ENCODE data around the gene CCT3. TPM values are rescaled to one million over a fixed set of nuclear protein-coding genes. Genes with fewer than 3 reads are reported as not detected.

Gene CCT3
- total RNA-seq (2014; rRNA removed; shearing (Covaris generic); ENCODE audit: low replicate concordance): 691 and 710 TPM in 2 replicates

GRCh38 chr1:156338180-156338976 is at the start of gene CCT3, which contains the start of gene TSACC:
Gene CCT3, minus strand, starts transcription at chr1:156338292. Its CDS starts 108 bp downstream, at chr1:156338184.
Gene TSACC, plus strand, starts transcription at chr1:156338526. Its CDS starts 1,232 bp downstream, at chr1:156339758.
- peak; percentile 100 for DNase-seq (ENCODE audit: low read depth)
- in situ Hi-C loops (cut with HindIII; ENCODE audit: low pct_unique_long_range_greater_than_20kb, low sequenced_read_pairs): no loop called here

- in situ Hi-C loops (cut with HindIII; ENCODE audit: low pct_unique_long_range_greater_than_20kb, low sequenced_read_pairs): no loop called here
- DNase-seq (ENCODE audit: low read depth): no peak
These were observed 49.7 kb upstream of the CCT3 start for GRCh38 chr1:156387870-156388173.

DNA sequence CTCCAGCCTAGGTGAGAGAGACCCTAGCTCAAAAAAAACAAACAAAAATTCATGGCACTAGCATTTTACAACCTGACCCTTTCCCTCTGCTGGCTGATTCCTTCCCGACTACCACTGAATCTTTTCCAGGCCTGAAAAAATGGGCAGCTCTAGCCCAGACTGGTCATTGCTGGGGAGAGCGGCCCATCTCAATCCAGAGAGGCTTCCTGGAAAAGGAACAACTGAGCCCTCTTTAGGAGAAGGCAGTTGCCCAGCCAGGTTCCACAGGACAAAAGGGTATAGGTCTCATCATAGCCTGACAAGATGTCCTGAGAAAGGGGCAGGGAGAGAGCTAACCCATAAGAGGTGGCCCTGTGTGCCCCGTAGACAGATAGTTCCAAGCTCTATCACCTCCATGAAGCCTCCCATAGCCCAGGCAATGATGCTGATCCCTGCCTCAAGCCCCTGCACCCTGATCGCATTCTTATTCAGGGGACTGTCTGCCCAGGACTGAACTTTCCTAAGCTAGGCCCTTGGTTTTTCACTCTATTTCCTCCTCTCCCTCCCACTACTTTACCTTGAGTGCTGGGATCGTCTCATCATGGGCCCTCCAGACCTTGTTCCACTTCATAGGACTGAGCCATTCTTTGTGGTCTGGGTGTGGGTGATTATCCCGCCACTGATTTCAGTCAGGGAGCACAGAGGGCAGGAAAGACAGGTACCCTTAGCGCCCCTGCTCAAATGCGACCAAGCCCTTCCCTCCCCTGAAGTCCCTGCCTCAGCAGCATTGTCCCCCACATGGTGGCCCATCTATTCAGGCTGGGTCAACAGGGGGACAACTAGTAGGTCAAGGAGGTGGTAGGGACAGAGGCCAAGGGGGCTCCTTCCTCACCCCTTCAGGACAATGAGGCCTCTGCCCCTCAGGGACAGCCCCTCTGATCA is 49.1 kb upstream of the CCT3 start:
- DNase-seq (ENCODE audit: low read depth): no peak
- in situ Hi-C loops (cut with HindIII; ENCODE audit: low pct_unique_long_range_greater_than_20kb, low sequenced_read_pairs): no loop called here

DNA sequence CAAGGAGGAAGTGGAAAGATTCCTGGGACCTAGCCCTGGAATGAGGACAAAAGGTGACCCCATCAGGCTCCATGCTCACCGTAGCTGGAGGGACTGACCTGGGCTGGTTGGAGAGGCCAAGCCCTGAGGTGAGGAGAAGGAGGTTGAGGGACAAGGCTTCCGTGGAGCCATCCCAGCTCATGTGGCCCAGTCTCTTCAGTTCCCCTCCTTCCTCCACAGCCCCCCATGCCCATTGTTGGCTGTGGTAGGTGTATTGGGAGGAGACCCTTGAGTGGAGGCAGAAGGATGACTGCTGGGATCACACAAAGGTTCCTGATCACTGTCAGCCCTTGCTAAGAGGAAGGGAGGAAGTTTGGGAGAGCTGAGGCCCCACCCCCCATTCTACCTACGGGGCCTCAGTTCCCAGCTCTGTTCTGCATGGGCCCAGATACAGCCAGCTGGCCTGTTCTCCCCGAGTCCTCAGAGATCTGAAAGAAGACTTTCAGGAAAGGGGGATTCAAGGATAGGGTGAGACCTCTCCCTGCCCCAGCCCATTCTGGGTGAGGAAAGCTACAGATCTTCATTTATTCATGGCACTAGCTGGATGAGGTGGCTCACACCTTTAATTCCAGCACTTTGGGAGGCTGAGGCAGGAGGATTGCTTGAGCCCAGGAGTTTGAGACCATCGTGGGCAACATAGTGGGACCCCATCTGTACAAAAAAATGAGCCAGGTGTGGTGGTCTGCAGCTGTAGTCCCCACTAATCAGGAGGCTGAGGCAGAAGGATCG is 48.2 kb upstream of the CCT3 start:
- no peak for DNase-seq (ENCODE audit: low read depth)
- in situ Hi-C loops (cut with HindIII; ENCODE audit: low pct_unique_long_range_greater_than_20kb, low sequenced_read_pairs): no loop called here

- in situ Hi-C loops (cut with HindIII; ENCODE audit: low pct_unique_long_range_greater_than_20kb, low sequenced_read_pairs): no loop called here
- DNase-seq (ENCODE audit: low read depth): peak; percentile 45
These were observed 47.5 kb upstream of the CCT3 start for GRCh38 chr1:156385534-156386031.

DNA sequence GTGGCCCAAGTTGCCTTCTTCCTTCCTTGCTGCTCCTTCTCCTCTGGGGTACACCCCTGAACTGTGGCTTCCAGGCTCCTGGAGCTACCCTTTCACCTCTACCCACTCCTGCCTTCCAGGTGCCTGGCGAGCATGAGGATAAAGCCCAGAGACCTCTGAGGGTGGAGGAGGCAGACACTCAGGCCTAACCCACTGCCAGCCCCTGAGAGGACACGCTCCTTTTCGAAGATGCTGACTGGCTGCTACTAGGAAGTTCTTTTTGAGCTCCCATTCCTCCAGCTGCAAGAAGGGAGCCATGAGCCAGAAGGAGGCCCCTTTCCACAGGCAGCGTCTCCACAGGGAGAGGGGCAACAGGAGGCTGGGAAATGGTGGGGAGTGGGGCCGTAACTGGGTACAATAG is 46.6 kb upstream of the CCT3 start:
- in situ Hi-C loops (cut with HindIII; ENCODE audit: low pct_unique_long_range_greater_than_20kb, low sequenced_read_pairs): no loop called here
- no peak for DNase-seq (ENCODE audit: low read depth)

DNA sequence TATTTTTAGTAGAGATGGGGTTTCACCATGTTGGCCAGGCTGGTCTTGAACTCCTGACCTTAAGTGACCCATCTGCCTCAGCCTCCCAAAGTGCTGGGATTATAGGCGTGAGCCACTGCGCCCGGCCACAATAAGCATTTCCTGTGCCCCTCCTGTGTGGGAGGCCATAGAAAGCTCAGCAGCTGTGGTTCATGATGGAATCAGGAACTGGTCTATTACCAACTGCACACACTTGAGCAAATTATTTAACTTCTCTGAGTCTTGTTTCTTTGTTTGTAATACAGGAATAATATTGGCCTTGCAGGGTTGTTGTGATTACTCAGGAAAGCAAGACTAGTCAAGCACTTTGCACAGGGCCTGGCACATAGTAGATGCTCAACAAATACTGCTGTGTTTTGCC is 45.9 kb upstream of the CCT3 start:
- in situ Hi-C loops (cut with HindIII; ENCODE audit: low pct_unique_long_range_greater_than_20kb, low sequenced_read_pairs): no loop called here
- no peak for DNase-seq (ENCODE audit: low read depth)

DNA sequence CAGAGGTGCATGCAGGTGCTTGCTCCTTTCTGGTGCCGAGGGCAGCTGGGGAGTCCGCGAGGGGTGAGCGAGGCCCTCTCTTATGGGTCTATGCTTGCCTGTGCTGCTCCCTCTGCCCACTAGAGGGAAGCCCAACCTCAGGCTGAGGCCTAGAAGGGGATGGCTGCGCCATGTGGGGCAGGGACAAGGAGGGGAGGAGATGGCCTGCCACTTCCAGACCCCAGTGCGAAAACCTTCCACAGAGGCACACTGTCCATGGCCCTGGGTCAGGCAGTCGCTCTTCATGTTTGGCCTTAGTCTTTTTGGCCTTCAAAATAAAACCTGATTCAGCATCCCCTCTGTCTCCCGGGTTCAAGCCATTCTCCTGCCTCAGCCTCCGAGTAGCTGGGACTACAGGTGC is 44.9 kb upstream of the CCT3 start:
- DNase-seq (ENCODE audit: low read depth): peak; percentile 27
- in situ Hi-C loops (cut with HindIII; ENCODE audit: low pct_unique_long_range_greater_than_20kb, low sequenced_read_pairs): no loop called here

- DNase-seq (ENCODE audit: low read depth): no peak
- in situ Hi-C loops (cut with HindIII; ENCODE audit: low pct_unique_long_range_greater_than_20kb, low sequenced_read_pairs): no loop called here
These were observed 44.5 kb upstream of the CCT3 start for GRCh38 chr1:156382561-156382960.

GRCh38 chr1:156379420-156380165 is 41.5 kb upstream of the CCT3 start:
- in situ Hi-C loops (cut with HindIII; ENCODE audit: low pct_unique_long_range_greater_than_20kb, low sequenced_read_pairs): no loop called here

DNA sequence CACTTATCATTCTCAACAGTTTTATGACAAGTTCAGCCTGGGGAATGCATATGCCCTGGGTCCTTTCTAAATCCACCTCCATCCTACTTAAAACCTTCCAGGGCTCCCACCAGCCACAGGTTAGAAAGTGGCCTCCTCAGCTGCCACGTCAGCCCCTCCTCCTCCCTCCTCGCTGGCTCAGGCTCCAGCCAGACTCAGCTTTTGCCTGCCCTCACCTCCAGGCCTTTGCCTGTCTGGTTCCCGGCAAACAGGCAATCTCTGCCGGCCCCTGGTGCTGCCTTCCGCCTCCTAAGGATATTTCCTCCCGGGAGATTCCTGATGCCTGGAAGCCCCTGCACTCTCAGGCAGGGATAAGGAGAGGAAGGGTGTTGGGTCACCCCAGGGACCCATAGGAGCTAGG is 40.5 kb upstream of the CCT3 start:
- DNase-seq (ENCODE audit: low read depth): no peak
- in situ Hi-C loops (cut with HindIII; ENCODE audit: low pct_unique_long_range_greater_than_20kb, low sequenced_read_pairs): no loop called here

More at GRCh38 chr1:156379420-156380165, 41.5 kb upstream of the CCT3 start:
- DNase-seq (ENCODE audit: low read depth): no peak

- in situ Hi-C loops (cut with HindIII; ENCODE audit: low pct_unique_long_range_greater_than_20kb, low sequenced_read_pairs): no loop called here
These were observed 39.1 kb upstream of the CCT3 start for GRCh38 chr1:156376958-156377919.

DNA sequence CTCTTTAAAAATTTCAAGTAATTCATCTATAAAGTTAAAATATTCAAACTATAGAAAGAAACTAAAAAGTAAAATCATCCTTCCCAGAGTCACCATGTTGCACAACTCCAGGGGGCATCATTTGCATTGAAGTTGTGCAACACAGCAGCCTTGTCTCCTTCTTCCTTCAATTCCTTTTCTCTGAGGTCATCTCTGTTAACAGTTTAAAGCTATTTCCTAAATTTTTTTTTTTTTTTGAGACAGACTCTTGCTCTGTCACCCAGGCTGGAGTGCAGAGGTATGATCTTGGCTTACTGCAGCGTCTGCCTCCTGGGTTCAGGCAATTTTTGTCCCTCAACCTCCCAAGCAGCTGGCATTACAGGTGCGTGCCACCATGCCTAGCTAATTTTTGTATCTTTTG is 38.1 kb upstream of the CCT3 start:
- in situ Hi-C loops (cut with HindIII; ENCODE audit: low pct_unique_long_range_greater_than_20kb, low sequenced_read_pairs): no loop called here
- DNase-seq (ENCODE audit: low read depth): no peak

More at GRCh38 chr1:156376958-156377919, 39.1 kb upstream of the CCT3 start:
- no peak for DNase-seq (ENCODE audit: low read depth)

DNA sequence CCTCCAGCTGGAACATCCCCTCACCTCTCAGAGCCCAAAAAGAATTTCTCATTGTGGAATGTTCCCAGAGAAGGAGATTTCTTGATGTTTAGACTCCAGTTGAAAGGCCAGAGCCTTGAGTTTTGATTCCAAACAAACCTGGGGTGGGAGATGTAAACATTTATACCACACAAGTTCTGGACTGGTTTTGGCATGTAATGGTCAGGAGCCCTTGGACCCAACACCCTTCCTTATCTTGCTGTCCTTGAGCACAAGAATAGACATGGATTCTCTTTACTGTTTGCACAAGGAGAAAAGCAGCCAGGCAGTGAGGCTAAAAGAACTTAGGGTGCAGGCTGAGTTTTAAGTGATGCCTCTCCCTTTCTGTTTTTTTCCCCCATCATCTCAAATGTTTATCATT is 35.5 kb upstream of the CCT3 start:
- in situ Hi-C loops (cut with HindIII; ENCODE audit: low pct_unique_long_range_greater_than_20kb, low sequenced_read_pairs): no loop called here
- no peak for DNase-seq (ENCODE audit: low read depth)

- DNase-seq (ENCODE audit: low read depth): no peak
- in situ Hi-C loops (cut with HindIII; ENCODE audit: low pct_unique_long_range_greater_than_20kb, low sequenced_read_pairs): no loop called here
These were observed 34.8 kb upstream of the CCT3 start for GRCh38 chr1:156372876-156373275.

- in situ Hi-C loops (cut with HindIII; ENCODE audit: low pct_unique_long_range_greater_than_20kb, low sequenced_read_pairs): no loop called here
- no peak for DNase-seq (ENCODE audit: low read depth)
These were observed 34.1 kb upstream of the CCT3 start for GRCh38 chr1:156372265-156372586.

Data from Caki2 (cell line).